ENCODE results near the gene LILRA1. TPM values are rescaled to one million over a fixed set of nuclear protein-coding genes. Genes with fewer than 3 reads are reported as not detected.
"Not testable (repeated sequence)": the region's sequence is repeated elsewhere in the genome, so short reads cannot be mapped to it uniquely, and the experiment has no call there.

The LILRA1 gene
- total RNA-seq, 1 donor from 2014 or later = not detected

DNA sequence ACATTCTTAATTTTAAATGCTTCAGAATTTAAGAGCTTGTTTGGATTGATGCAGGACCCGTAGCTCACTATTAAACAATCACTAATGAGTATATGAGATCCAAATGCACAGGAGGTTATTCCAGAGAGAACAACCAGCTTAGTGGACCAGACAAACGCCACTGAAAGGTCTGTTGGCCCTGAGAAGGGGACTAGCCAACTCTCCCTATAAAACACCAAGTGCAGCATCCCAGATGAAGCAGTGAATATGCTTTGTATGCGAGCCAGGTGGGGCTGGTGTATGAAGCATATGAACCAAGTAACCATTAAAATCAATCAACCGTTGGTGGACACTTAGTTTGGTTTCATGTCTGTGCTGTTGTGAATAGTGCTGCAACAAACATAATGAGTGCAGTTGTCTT lies 27.0 kb downstream of the LILRA1 start:
- DNase-seq (ENCODE audit: low read depth) = no peak
- TF ChIP-seq CTCF (IDR thresholded peaks at IDR 0.05; ENCODE audit: insufficient read depth, low read length, severe bottlenecking) = no peak
- H3K27me3 ChIP-seq (ENCODE audit: control insufficient read depth, insufficient read depth, low read length) = no peaks in the 10 kb centered on the region
- H3K4me3 ChIP-seq (ENCODE audit: low read depth, low read length) = no peak overlapping the region
- no peaks in the 10 kb centered on the region for H3K36me3 ChIP-seq (ENCODE audit: control insufficient read depth, insufficient read depth, low read length)
- no peak for FAIRE-seq

DNA sequence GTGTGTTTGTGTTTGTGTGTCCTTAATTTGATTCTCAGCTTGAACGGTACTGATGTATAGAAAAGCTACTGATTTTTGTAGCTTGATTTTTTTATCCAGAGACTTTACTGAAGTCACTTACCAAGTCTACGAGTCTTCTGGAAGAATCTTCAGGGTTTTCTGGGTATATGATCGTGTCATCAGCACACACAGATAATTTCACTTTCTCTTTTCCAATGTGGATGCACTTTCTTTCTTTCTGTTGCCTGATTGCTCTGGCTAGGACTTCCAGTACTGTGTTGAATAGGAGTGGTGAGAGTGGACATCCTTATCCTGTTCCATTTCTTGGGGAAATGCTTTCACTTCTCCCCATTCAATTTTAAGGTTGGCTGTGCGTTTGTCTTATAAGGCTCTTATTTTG lies 29.0 kb downstream of the LILRA1 start:
- TF ChIP-seq CTCF (IDR thresholded peaks at IDR 0.05; ENCODE audit: insufficient read depth, low read length, severe bottlenecking) = no peak
- Histone ChIP-seq H3K27me3 (ENCODE audit: control insufficient read depth, insufficient read depth, low read length) (no peaks in the 10 kb centered on the region), H3K4me3 (ENCODE audit: low read depth, low read length) (no peak overlapping the region), H3K36me3 (ENCODE audit: control insufficient read depth, insufficient read depth, low read length) (no peaks in the 10 kb centered on the region)
- no peak for DNase-seq (ENCODE audit: low read depth)
- no peak for FAIRE-seq

DNA sequence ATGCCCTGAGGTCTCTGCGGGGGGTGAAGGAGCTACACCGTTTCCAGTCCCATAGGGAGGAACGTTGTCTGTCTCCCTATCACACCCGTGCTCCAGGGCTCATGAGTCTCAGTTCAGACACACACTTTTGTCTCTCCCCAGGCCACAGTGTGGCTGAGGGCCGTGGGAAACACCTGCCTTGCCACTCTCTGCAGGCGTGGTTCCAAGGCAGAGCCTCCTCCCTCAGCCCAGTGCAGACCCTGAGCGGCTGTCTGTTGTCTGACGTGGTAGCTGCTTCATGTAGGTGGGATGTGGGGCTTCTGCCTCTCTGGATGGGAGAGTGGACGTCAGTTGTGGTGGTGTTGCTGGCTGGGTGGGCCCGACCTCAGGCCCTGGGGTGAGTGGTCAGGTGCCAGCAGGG lies 30.8 kb downstream of the LILRA1 start:
- DNase-seq (ENCODE audit: low read depth); H3K27me3 ChIP-seq (ENCODE audit: control insufficient read depth, insufficient read depth, low read length); H3K4me3 ChIP-seq (ENCODE audit: low read depth, low read length); FAIRE-seq; H3K36me3 ChIP-seq (ENCODE audit: control insufficient read depth, insufficient read depth, low read length): not testable (repeated sequence)

- H3K36me3 ChIP-seq (ENCODE audit: control insufficient read depth, insufficient read depth, low read length); H3K4me3 ChIP-seq (ENCODE audit: low read depth, low read length); DNase-seq (ENCODE audit: low read depth); H3K27me3 ChIP-seq (ENCODE audit: control insufficient read depth, insufficient read depth, low read length); FAIRE-seq: not testable (repeated sequence)
These were observed 31.7 kb downstream of the LILRA1 start for GRCh38 chr19:54624934-54625730.

DNA sequence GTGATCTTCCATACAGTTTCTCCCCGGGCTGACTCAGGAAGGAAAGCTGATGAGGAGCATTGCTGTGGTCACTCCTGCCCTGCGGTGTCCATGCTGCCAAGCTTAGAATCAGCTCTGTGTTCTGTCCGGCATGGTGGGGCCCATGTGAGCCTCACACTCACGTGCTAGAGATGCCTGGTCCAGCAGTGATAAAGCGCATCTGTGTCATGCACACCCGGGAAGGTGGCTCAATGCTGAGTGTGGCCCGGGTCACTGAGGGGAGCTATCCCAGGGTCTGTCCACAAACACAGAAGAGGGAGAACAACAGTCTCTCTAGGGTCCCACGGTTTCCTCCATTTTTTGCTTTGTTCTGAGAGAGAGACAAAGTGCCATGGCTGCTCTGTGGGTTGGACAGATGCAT lies 33.3 kb downstream of the LILRA1 start:
- Histone ChIP-seq H3K27me3 (ENCODE audit: control insufficient read depth, insufficient read depth, low read length) (no peaks in the 10 kb centered on the region), H3K36me3 (ENCODE audit: control insufficient read depth, insufficient read depth, low read length) (no peaks in the 10 kb centered on the region), H3K4me3 (ENCODE audit: low read depth, low read length) (no peak overlapping the region)
- FAIRE-seq (no peak), DNase-seq (ENCODE audit: low read depth) (no peak)
- TF ChIP-seq CTCF (IDR thresholded peaks at IDR 0.05; ENCODE audit: insufficient read depth, low read length, severe bottlenecking) = no peak

DNA sequence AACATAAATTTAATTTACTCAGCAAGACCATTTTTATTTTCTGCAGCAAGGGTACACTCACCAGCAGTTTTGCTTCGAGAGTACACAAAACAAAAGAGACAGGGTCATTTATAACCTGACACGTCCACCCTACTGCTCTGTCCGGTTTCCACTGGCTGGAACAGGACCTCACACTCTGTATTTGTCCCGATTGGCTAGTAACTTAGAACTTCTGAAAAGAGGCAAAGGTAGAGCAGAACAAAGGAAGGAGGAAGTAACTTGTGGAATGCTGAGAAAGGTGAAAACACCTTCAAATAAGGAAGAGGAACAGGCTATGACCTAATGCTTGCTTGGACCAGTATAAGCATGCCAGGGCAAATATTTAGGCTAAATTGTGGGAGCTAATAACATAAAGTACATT lies 34.5 kb downstream of the LILRA1 start:
- H3K36me3 ChIP-seq (ENCODE audit: control insufficient read depth, insufficient read depth, low read length); H3K27me3 ChIP-seq (ENCODE audit: control insufficient read depth, insufficient read depth, low read length); H3K4me3 ChIP-seq (ENCODE audit: low read depth, low read length); FAIRE-seq: not testable (repeated sequence)
- peak; percentile 13 for DNase-seq (ENCODE audit: low read depth)

- H3K4me3 ChIP-seq (ENCODE audit: low read depth, low read length); FAIRE-seq; DNase-seq (ENCODE audit: low read depth); H3K27me3 ChIP-seq (ENCODE audit: control insufficient read depth, insufficient read depth, low read length); H3K36me3 ChIP-seq (ENCODE audit: control insufficient read depth, insufficient read depth, low read length): not testable (repeated sequence)
These were observed 36.8 kb downstream of the LILRA1 start, which contains the start of gene LILRB1 for GRCh38 chr19:54630262-54630661. Gene LILRB1, plus strand, starts transcription at chr19:54630484. Its CDS starts 590 bp downstream, at chr19:54631074.

GRCh38 chr19:54630782-54631181 lies 37.4 kb downstream of the LILRA1 start:
- Histone ChIP-seq H3K27me3 (ENCODE audit: control insufficient read depth, insufficient read depth, low read length) (no peaks in the 10 kb centered on the region), H3K36me3 (ENCODE audit: control insufficient read depth, insufficient read depth, low read length) (no peaks in the 10 kb centered on the region), H3K4me3 (ENCODE audit: low read depth, low read length) (no peak overlapping the region)
- DNase-seq (ENCODE audit: low read depth) = no peak
- no peak for TF ChIP-seq CTCF (IDR thresholded peaks at IDR 0.05; ENCODE audit: insufficient read depth, low read length, severe bottlenecking)
- FAIRE-seq = no peak

DNA sequence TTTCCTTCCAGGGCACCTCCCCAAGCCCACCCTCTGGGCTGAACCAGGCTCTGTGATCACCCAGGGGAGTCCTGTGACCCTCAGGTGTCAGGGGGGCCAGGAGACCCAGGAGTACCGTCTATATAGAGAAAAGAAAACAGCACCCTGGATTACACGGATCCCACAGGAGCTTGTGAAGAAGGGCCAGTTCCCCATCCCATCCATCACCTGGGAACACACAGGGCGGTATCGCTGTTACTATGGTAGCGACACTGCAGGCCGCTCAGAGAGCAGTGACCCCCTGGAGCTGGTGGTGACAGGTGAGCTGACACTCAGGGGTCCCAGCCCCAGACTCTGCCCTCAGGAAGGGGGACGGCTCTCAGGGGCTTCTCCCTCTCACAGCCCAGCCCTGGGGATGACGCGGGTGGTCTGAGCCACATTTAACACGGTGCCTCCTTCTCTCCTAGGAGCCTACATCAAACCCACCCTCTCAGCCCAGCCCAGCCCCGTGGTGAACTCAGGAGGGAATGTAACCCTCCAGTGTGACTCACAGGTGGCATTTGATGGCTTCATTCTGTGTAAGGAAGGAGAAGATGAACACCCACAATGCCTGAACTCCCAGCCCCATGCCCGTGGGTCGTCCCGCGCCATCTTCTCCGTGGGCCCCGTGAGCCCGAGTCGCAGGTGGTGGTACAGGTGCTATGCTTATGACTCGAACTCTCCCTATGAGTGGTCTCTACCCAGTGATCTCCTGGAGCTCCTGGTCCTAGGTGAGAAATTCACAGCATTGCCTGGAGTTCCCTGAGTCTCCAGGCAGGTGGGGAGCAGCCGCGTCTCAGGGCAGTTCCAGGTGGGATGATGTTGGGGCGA lies 38.3 kb downstream of the LILRA1 start:
- H3K27me3 ChIP-seq (ENCODE audit: control insufficient read depth, insufficient read depth, low read length); H3K4me3 ChIP-seq (ENCODE audit: low read depth, low read length); H3K36me3 ChIP-seq (ENCODE audit: control insufficient read depth, insufficient read depth, low read length); FAIRE-seq; DNase-seq (ENCODE audit: low read depth): not testable (repeated sequence)

DNA sequence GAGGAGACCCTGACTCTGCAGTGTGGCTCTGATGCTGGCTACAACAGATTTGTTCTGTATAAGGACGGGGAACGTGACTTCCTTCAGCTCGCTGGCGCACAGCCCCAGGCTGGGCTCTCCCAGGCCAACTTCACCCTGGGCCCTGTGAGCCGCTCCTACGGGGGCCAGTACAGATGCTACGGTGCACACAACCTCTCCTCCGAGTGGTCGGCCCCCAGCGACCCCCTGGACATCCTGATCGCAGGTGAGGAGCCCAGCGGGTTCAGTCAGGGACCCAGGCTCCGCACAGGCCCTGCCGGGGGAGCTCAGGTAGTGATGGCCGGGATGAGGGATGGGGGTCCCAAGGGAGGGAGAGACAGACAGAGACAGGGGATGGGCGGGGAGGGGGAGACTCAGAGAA lies 39.1 kb downstream of the LILRA1 start:
- not testable (repeated sequence) for H3K4me3 ChIP-seq (ENCODE audit: low read depth, low read length); DNase-seq (ENCODE audit: low read depth); H3K27me3 ChIP-seq (ENCODE audit: control insufficient read depth, insufficient read depth, low read length); H3K36me3 ChIP-seq (ENCODE audit: control insufficient read depth, insufficient read depth, low read length); FAIRE-seq

Data from bronchial epithelial cell (primary cell).